Activated T-cell treated with anti-CD3 and anti-CD28 coated beads for 24 hours (primary cell): ENCODE results near the gene PDE1C.

Source experiments
- DNase-seq: peaks from one replicate; pipeline ENCODE4 v3.0.0-alpha.2; 2020; ENCODE audit warnings: low read depth

The PDE1C gene

GRCh38 chr7:31775556-31775955 lies 294.7 kb downstream of the PDE1C start:
- DNase-seq, result no peak

- no peak for DNase-seq
Measured at GRCh38 chr7:31772211-31772610, 298.0 kb downstream of the PDE1C start.

- DNase-seq, result no peak
Measured at GRCh38 chr7:31767686-31768358, 302.4 kb downstream of the PDE1C start.

GRCh38 chr7:31764462-31764861 lies 305.7 kb downstream of the PDE1C start:
- DNase-seq, result no peak

- DNase-seq, result no peak
Measured at GRCh38 chr7:31763548-31763947, 306.7 kb downstream of the PDE1C start.

- no peak for DNase-seq
Measured at GRCh38 chr7:31761646-31762045, 308.6 kb downstream of the PDE1C start.

- DNase-seq, result no peak
Measured at GRCh38 chr7:31758755-31759154, 311.5 kb downstream of the PDE1C start.

GRCh38 chr7:31751726-31752125 lies 318.5 kb downstream of the PDE1C start:
- DNase-seq, result no peak

GRCh38 chr7:31748084-31748483 lies 322.1 kb downstream of the PDE1C start:
- DNase-seq, result no peak

GRCh38 chr7:31747553-31747952 lies 322.7 kb downstream of the PDE1C start:
- DNase-seq, result no peak

GRCh38 chr7:31744294-31744874 lies 325.8 kb downstream of the PDE1C start:
- DNase-seq, result peak; percentile 14

GRCh38 chr7:31741852-31742251 lies 328.4 kb downstream of the PDE1C start:
- no peak for DNase-seq

GRCh38 chr7:31735991-31736982 lies 333.9 kb downstream of the PDE1C start:
- no peak for DNase-seq

GRCh38 chr7:31734456-31734855 lies 335.8 kb downstream of the PDE1C start:
- no peak for DNase-seq

- DNase-seq, result no peak
Measured at GRCh38 chr7:31729195-31729804, 340.9 kb downstream of the PDE1C start.

- DNase-seq, result no peak
Measured at GRCh38 chr7:31724696-31725095, 345.5 kb downstream of the PDE1C start.

- DNase-seq, result no peak
Measured at GRCh38 chr7:31720366-31720765, 349.8 kb downstream of the PDE1C start.

GRCh38 chr7:31716355-31716754 lies 353.9 kb downstream of the PDE1C start:
- DNase-seq, result no peak

- DNase-seq, result no peak
Measured at GRCh38 chr7:31710171-31710570, 360.0 kb downstream of the PDE1C start.

- no peak for DNase-seq
Measured at GRCh38 chr7:31707089-31707488, 363.1 kb downstream of the PDE1C start.

- no peak for DNase-seq
Measured at GRCh38 chr7:31705377-31705776, 364.8 kb downstream of the PDE1C start.

- no peak for DNase-seq
Measured at GRCh38 chr7:31702354-31702753, 367.9 kb downstream of the PDE1C start.
